Loucy (cell line): ENCODE results near the gene ARL8B.

ENCODE experiments used
- H2AFZ ChIP-seq: fragments of 200-600 bp; sonication (generic); 2 replicates; pipeline ENCODE4 v1.6.0; 2016; ENCODE audit warnings: antibody characterized with exemption, mild to moderate bottlenecking, low read length, moderate library complexity
- H3F3A ChIP-seq: fragments of 200-600 bp; 2 replicates; pipeline ENCODE4 v1.6.0; 2016; ENCODE audit warnings: antibody characterized with exemption, low read depth, mild to moderate bottlenecking
- H3K27me3 ChIP-seq: fragments of 200-600 bp; sonication (generic); 2 replicates; pipeline ENCODE4 v1.6.1; 2014; ENCODE audit warnings: low read length, mild to moderate bottlenecking; ENCODE audit not compliant: insufficient read depth, poor library complexity, severe bottlenecking
- H3K36me3 ChIP-seq: fragments of 200-600 bp; sonication (generic); 2 replicates; pipeline ENCODE4 v1.6.1; 2016; ENCODE audit warnings: low read length; ENCODE audit not compliant: insufficient read depth
- H3K4me1 ChIP-seq: fragments of 200-600 bp; sonication (generic); 2 replicates; pipeline ENCODE4 v1.5.1; 2014; ENCODE audit warnings: low read length, mild to moderate bottlenecking; ENCODE audit not compliant: insufficient read depth, poor library complexity, severe bottlenecking
- H3K4me2 ChIP-seq: fragments of 200-600 bp; sonication (generic); 2 replicates; pipeline ENCODE4 v1.6.0; 2014; ENCODE audit warnings: antibody characterized with exemption, low read length, low read depth, mild to moderate bottlenecking; ENCODE audit not compliant: poor library complexity, severe bottlenecking
- H3K4me3 ChIP-seq: fragments of 200-600 bp; sonication (generic); 2 replicates; pipeline ENCODE4 v1.5.1; 2014; ENCODE audit warnings: low read length, mild to moderate bottlenecking, mixed read lengths; ENCODE audit not compliant: poor library complexity, severe bottlenecking
- H3K79me2 ChIP-seq: fragments of 200-600 bp; sonication (generic); 2 replicates; pipeline ENCODE4 v1.6.1; 2014; ENCODE audit warnings: low read length; ENCODE audit not compliant: insufficient read depth
- H3K9ac ChIP-seq: fragments of 200-600 bp; sonication (generic); 2 replicates; pipeline ENCODE4 v1.6.0; 2014; ENCODE audit warnings: mild to moderate bottlenecking, low read depth, low read length, moderate library complexity; ENCODE audit not compliant: poor library complexity, severe bottlenecking
- H3K9me2 ChIP-seq: fragments of 200-600 bp; sonication (generic); replicated peaks from 2 replicates; pipeline ENCODE4 v1.6.1; 2016; ENCODE audit warnings: low read depth, low read length, mixed read lengths
- H3K9me3 ChIP-seq: fragments of 200-600 bp; sonication (generic); 2 replicates; pipeline ENCODE4 v1.6.1; 2014; ENCODE audit warnings: mild to moderate bottlenecking, antibody characterized with exemption, low read length, low read depth; ENCODE audit not compliant: insufficient read depth
- H4K20me1 ChIP-seq: fragments of 200-600 bp; sonication (generic); 2 replicates; pipeline ENCODE4 v1.6.0; 2014; ENCODE audit warnings: antibody characterized with exemption, low read length, mild to moderate bottlenecking; ENCODE audit not compliant: insufficient read depth, poor library complexity, severe bottlenecking
- CTCF ChIP-seq: fragments of 200-600 bp; sonication (generic); conservative IDR thresholded peaks from 2 replicates; pipeline ENCODE4 v1.5.1; 2014; ENCODE audit warnings: mild to moderate bottlenecking, antibody characterized with exemption, low read length
- EZH2phosphoT487 ChIP-seq: fragments of 200-600 bp; IDR thresholded peaks from 2 replicates; pipeline ENCODE4 v1.6.1; 2018; ENCODE audit warnings: antibody characterized with exemption, mild to moderate bottlenecking, moderate library complexity, borderline replicate concordance

Gene ARL8B

GRCh38 chr3:5220667-5221431 lies 98.8 kb downstream of the ARL8B start:
- Histone ChIP-seq H4K20me1 (no peaks in the 10 kb centered on the region), H3K4me2 (no peak overlapping the region), H3F3A (no peaks in the 10 kb centered on the region), H3K9ac (no peak overlapping the region), H3K36me3 (peaks cover 26% of the 10 kb centered on the region; the same call in 1 of the 2 replicates), H3K9me3 (no peaks in the 10 kb centered on the region), H3K4me3 (no peak overlapping the region), H3K79me2 (no peaks in the 10 kb centered on the region), H3K9me2 (no peaks in the 10 kb centered on the region), H2AFZ (no peak overlapping the region), H3K4me1 (no peaks in the 10 kb centered on the region), H3K27me3 (no peaks in the 10 kb centered on the region)
- TF ChIP-seq EZH2phosphoT487 = no peak
- no peak for TF ChIP-seq CTCF

GRCh38 chr3:5221701-5222100 lies 99.6 kb downstream of the ARL8B start:
- H3K36me3 ChIP-seq = peaks cover 18% of the 10 kb centered on the region; the same call in 1 of the 2 replicates
- H4K20me1 ChIP-seq = no peaks in the 10 kb centered on the region
- H3K79me2 ChIP-seq = no peaks in the 10 kb centered on the region
- H3K4me2 ChIP-seq = no peak overlapping the region
- no peak overlapping the region for H2AFZ ChIP-seq
- H3K4me3 ChIP-seq = no peak overlapping the region
- no peaks in the 10 kb centered on the region for H3K27me3 ChIP-seq
- no peaks in the 10 kb centered on the region for H3K9me2 ChIP-seq
- H3K9me3 ChIP-seq = no peaks in the 10 kb centered on the region
- no peaks in the 10 kb centered on the region for H3K4me1 ChIP-seq
- no peaks in the 10 kb centered on the region for H3F3A ChIP-seq
- no peak overlapping the region for H3K9ac ChIP-seq
- TF ChIP-seq CTCF (no peak), EZH2phosphoT487 (no peak)

- TF ChIP-seq CTCF = no peak
- no peak for TF ChIP-seq EZH2phosphoT487
- peaks cover 11% of the 10 kb centered on the region; the same call in 1 of the 2 replicates for H3K36me3 ChIP-seq
- no peaks in the 10 kb centered on the region for H4K20me1 ChIP-seq
- H3K9me2 ChIP-seq = no peaks in the 10 kb centered on the region
- no peak overlapping the region for H3K4me2 ChIP-seq
- no peak overlapping the region for H3K9ac ChIP-seq
- no peak overlapping the region for H3K4me3 ChIP-seq
- no peaks in the 10 kb centered on the region for H3K9me3 ChIP-seq
- H3K79me2 ChIP-seq = no peaks in the 10 kb centered on the region
- no peaks in the 10 kb centered on the region for H3K27me3 ChIP-seq
- no peak overlapping the region for H2AFZ ChIP-seq
- H3F3A ChIP-seq = no peaks in the 10 kb centered on the region
- H3K4me1 ChIP-seq = no peaks in the 10 kb centered on the region
Measured at GRCh38 chr3:5222283-5223005, 100.4 kb downstream of the ARL8B start.
